ENCODE measurements around the gene FCHSD2. TPM values are rescaled to one million over a fixed set of nuclear protein-coding genes. Genes with fewer than 3 reads are reported as not detected.

The FCHSD2 gene
- total and polyA plus RNA-seq, 2 of the 13 experiments (the other 11 are each of a cell fraction or from before 2014, with no cell fraction given), result 20.5 to 24.8 TPM

DNA sequence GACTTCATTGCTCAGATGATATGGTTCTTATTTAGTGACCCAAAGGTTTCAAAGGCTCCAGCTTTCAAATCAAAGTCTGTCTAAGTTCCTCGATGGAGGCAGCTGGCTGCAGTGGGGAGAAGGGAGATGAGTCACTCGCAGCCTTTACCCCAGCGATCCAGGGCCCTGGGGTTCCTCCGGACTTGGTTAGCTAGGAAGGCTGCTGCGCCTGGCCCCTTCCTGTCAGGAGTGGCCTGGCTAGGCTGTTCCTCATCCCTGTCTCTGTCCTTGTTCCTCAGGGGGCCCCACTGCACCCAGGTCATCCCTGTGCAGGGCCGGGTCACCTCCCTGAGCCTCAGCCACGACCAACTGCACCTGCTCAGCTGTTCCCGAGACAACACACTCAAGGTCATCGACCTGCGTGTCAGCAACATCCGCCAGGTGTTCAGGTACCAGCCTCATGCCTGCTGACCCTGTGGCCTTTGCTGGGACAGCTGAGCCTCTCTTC lies 314.0 kb downstream of the FCHSD2 start (continued):
- TF ChIP-seq FOXO1 (CRISPR knock-in tag; IDR thresholded peaks at IDR 0.05) (peak; percentile 21; the same call in 1 of the 2 replicates), RXRB (CRISPR knock-in tag; IDR thresholded peaks at IDR 0.05; ENCODE audit: borderline replicate concordance) (peak; percentile 55; the same call in 1 of the 2 replicates), JUNB (CRISPR knock-in tag; IDR thresholded peaks at IDR 0.05; ENCODE audit: borderline replicate concordance) (no peak), POLR2G (IDR thresholded peaks at IDR 0.05; ENCODE audit: low read depth, low read length) (peak; percentile 31; the same call in 1 of the 2 replicates), SALL1 (CRISPR knock-in tag; IDR thresholded peaks at IDR 0.05) (peak; percentile 14; the same call in 1 of the 2 replicates), HDAC1 (CRISPR knock-in tag; IDR thresholded peaks at IDR 0.05) (0 out of 2 replicates have a peak, but pooled peaks have one; percentile 41), NFKB2 (CRISPR knock-in tag; IDR thresholded peaks at IDR 0.05; ENCODE audit: borderline replicate concordance) (0 out of 2 replicates have a peak, but pooled peaks have one; percentile 56), IRF9 (CRISPR knock-in tag; IDR thresholded peaks at IDR 0.05; ENCODE audit: borderline replicate concordance) (peak; percentile 51; the same call in 1 of the 2 replicates), ZNF713 (CRISPR knock-in tag; IDR thresholded peaks at IDR 0.05) (no peak), NR2F1 (CRISPR knock-in tag; IDR thresholded peaks at IDR 0.05) (0 out of 4 replicates have a peak, but pooled peaks of 1 of the 2 experiments have one; percentile 22), RBM22 (optimal IDR thresholded peaks at IDR 0.05; ENCODE audit: low read length) (peak; percentile 16)
- TF ChIP-seq, protein P1, sequence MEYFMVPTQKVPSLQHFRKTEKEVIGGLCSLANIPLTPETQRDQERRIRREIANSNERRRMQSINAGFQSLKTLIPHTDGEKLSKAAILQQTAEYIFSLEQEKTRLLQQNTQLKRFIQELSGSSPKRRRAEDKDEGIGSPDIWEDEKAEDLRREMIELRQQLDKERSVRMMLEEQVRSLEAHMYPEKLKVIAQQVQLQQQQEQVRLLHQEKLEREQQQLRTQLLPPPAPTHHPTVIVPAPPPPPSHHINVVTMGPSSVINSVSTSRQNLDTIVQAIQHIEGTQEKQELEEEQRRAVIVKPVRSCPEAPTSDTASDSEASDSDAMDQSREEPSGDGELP (IDR thresholded peaks at IDR 0.05; ENCODE audit: borderline replicate concordance, low read depth), result peak; percentile 92; the same call in 1 of the 2 replicates
- TF ChIP-seq, protein P2, sequence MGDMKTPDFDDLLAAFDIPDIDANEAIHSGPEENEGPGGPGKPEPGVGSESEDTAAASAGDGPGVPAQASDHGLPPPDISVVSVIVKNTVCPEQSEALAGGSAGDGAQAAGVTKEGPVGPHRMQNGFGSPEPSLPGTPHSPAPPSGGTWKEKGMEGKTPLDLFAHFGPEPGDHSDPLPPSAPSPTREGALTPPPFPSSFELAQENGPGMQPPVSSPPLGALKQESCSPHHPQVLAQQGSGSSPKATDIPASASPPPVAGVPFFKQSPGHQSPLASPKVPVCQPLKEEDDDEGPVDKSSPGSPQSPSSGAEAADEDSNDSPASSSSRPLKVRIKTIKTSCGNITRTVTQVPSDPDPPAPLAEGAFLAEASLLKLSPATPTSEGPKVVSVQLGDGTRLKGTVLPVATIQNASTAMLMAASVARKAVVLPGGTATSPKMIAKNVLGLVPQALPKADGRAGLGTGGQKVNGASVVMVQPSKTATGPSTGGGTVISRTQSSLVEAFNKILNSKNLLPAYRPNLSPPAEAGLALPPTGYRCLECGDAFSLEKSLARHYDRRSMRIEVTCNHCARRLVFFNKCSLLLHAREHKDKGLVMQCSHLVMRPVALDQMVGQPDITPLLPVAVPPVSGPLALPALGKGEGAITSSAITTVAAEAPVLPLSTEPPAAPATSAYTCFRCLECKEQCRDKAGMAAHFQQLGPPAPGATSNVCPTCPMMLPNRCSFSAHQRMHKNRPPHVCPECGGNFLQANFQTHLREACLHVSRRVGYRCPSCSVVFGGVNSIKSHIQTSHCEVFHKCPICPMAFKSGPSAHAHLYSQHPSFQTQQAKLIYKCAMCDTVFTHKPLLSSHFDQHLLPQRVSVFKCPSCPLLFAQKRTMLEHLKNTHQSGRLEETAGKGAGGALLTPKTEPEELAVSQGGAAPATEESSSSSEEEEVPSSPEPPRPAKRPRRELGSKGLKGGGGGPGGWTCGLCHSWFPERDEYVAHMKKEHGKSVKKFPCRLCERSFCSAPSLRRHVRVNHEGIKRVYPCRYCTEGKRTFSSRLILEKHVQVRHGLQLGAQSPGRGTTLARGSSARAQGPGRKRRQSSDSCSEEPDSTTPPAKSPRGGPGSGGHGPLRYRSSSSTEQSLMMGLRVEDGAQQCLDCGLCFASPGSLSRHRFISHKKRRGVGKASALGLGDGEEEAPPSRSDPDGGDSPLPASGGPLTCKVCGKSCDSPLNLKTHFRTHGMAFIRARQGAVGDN (CRISPR knock-in tag; IDR thresholded peaks at IDR 0.05), result peak; percentile 43; the same call in 1 of the 2 replicates
- TF ChIP-seq, protein P3, sequence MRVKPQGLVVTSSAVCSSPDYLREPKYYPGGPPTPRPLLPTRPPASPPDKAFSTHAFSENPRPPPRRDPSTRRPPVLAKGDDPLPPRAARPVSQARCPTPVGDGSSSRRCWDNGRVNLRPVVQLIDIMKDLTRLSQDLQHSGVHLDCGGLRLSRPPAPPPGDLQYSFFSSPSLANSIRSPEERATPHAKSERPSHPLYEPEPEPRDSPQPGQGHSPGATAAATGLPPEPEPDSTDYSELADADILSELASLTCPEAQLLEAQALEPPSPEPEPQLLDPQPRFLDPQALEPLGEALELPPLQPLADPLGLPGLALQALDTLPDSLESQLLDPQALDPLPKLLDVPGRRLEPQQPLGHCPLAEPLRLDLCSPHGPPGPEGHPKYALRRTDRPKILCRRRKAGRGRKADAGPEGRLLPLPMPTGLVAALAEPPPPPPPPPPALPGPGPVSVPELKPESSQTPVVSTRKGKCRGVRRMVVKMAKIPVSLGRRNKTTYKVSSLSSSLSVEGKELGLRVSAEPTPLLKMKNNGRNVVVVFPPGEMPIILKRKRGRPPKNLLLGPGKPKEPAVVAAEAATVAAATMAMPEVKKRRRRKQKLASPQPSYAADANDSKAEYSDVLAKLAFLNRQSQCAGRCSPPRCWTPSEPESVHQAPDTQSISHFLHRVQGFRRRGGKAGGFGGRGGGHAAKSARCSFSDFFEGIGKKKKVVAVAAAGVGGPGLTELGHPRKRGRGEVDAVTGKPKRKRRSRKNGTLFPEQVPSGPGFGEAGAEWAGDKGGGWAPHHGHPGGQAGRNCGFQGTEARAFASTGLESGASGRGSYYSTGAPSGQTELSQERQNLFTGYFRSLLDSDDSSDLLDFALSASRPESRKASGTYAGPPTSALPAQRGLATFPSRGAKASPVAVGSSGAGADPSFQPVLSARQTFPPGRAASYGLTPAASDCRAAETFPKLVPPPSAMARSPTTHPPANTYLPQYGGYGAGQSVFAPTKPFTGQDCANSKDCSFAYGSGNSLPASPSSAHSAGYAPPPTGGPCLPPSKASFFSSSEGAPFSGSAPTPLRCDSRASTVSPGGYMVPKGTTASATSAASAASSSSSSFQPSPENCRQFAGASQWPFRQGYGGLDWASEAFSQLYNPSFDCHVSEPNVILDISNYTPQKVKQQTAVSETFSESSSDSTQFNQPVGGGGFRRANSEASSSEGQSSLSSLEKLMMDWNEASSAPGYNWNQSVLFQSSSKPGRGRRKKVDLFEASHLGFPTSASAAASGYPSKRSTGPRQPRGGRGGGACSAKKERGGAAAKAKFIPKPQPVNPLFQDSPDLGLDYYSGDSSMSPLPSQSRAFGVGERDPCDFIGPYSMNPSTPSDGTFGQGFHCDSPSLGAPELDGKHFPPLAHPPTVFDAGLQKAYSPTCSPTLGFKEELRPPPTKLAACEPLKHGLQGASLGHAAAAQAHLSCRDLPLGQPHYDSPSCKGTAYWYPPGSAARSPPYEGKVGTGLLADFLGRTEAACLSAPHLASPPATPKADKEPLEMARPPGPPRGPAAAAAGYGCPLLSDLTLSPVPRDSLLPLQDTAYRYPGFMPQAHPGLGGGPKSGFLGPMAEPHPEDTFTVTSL (CRISPR knock-in tag; IDR thresholded peaks at IDR 0.05; ENCODE audit: borderline replicate concordance), result 0 out of 2 replicates have a peak, but pooled peaks have one; percentile 32
